ENCODE data around the gene EFEMP1.

Gene EFEMP1

GRCh38 chr2:55932843-55933242 lies 9.3 kb upstream of the EFEMP1 start:
- no peak for DNase-seq (ENCODE audit: low spot score)

- DNase-seq (ENCODE audit: low spot score), result no peak
Observed at GRCh38 chr2:55931281-55931680, 7.7 kb upstream of the EFEMP1 start.

- no peak for DNase-seq (ENCODE audit: low spot score)
Observed at GRCh38 chr2:55929476-55929875, 5.9 kb upstream of the EFEMP1 start.

- DNase-seq (ENCODE audit: low spot score), result no peak
Observed at GRCh38 chr2:55926974-55927373, 3.4 kb upstream of the EFEMP1 start.

GRCh38 chr2:55926246-55926645 lies 2.7 kb upstream of the EFEMP1 start:
- DNase-seq (ENCODE audit: low spot score), result no peak

- DNase-seq (ENCODE audit: low spot score), result no peak
Observed at GRCh38 chr2:55923982-55924321, 370 bp upstream of the EFEMP1 start.

- no peak for DNase-seq (ENCODE audit: low spot score)
Observed at GRCh38 chr2:55922291-55922907, 1.2 kb downstream of the EFEMP1 start.

GRCh38 chr2:55919574-55919973 lies 4.0 kb downstream of the EFEMP1 start:
- DNase-seq (ENCODE audit: low spot score), result no peak

- no peak for DNase-seq (ENCODE audit: low spot score)
Observed at GRCh38 chr2:55918856-55919255, 4.7 kb downstream of the EFEMP1 start.

- DNase-seq (ENCODE audit: low spot score), result no peak
Observed at GRCh38 chr2:55917713-55918390, 5.7 kb downstream of the EFEMP1 start.

- DNase-seq (ENCODE audit: low spot score), result no peak
Observed at GRCh38 chr2:55917117-55917516, 6.5 kb downstream of the EFEMP1 start.

GRCh38 chr2:55916473-55917049 lies 7.0 kb downstream of the EFEMP1 start:
- DNase-seq (ENCODE audit: low spot score), result no peak

GRCh38 chr2:55914786-55915185 lies 8.8 kb downstream of the EFEMP1 start:
- no peak for DNase-seq (ENCODE audit: low spot score)

- DNase-seq (ENCODE audit: low spot score), result no peak
Observed at GRCh38 chr2:55912926-55913325, 10.7 kb downstream of the EFEMP1 start.

GRCh38 chr2:55910077-55910476 lies 13.5 kb downstream of the EFEMP1 start:
- no peak for DNase-seq (ENCODE audit: low spot score)

GRCh38 chr2:55907686-55908085 lies 15.9 kb downstream of the EFEMP1 start:
- no peak for DNase-seq (ENCODE audit: low spot score)

- DNase-seq (ENCODE audit: low spot score), result no peak
Observed at GRCh38 chr2:55906993-55907392, 16.6 kb downstream of the EFEMP1 start.

GRCh38 chr2:55903727-55904126 lies 19.9 kb downstream of the EFEMP1 start:
- no peak for DNase-seq (ENCODE audit: low spot score)

- DNase-seq (ENCODE audit: low spot score), result no peak
Observed at GRCh38 chr2:55902971-55903370, 20.6 kb downstream of the EFEMP1 start.

GRCh38 chr2:55902429-55902828 lies 21.2 kb downstream of the EFEMP1 start:
- DNase-seq (ENCODE audit: low spot score), result no peak

- DNase-seq (ENCODE audit: low spot score), result no peak
Observed at GRCh38 chr2:55901941-55902340, 21.6 kb downstream of the EFEMP1 start.

- DNase-seq (ENCODE audit: low spot score), result no peak
Observed at GRCh38 chr2:55901322-55901721, 22.3 kb downstream of the EFEMP1 start.

- no peak for DNase-seq (ENCODE audit: low spot score)
Observed at GRCh38 chr2:55899881-55900280, 23.7 kb downstream of the EFEMP1 start.
